HepG2 (cell line): Measurements from ENCODE around the gene PRRG3. TPM values are rescaled to one million over a fixed set of nuclear protein-coding genes. Genes with fewer than 3 reads are reported as not detected.

Experiments
- ATAC-seq: fragments of 200-7000 bp; cut with Tn5 transposase; 3 replicates; pipeline ENCODE4 v1.9.1; 2020; ENCODE audit warnings: mild to moderate bottlenecking, moderate library complexity
- BruUV-seq: library from RNA; stranded (reverse); fragments of 400-500 nt; replicated peaks from 2 replicates; lab custom pipeline; 2021; lab: Mats Ljungman, UMichigan
- CTCF ChIA-PET: fragments of 300-600 bp; formaldehyde crosslinking; extraction: SDS; loops from one replicate; lab custom pipeline; 2021; ENCODE audit warnings: low total read pairs, inconsistent platforms, low intra/inter-chr PET ratio; lab: Yijun Ruan, JAX
- POLR2A ChIA-PET: fragments of 350-600 bp; sonication (Branson Sonifier 250); formaldehyde crosslinking; loops from one replicate; lab custom pipeline; 2020; ENCODE audit warnings: antibody characterized with exemption, inconsistent platforms; lab: Yijun Ruan, JAX
- DNase-seq: peaks from one replicate; pipeline ENCODE4 v3.0.0-alpha.2; 2015; ENCODE audit warnings: low spot score
- FAIRE-seq: peaks from 3 replicates; lab custom pipeline; 2011; peaks lifted over from hg19 to GRCh38; lab: Jason Lieb, UNC
- H2AFZ ChIP-seq: one replicate; pipeline ENCODE4 v1.6.1; 2011; ENCODE audit warnings: low read length, inconsistent platforms
- H3K27ac ChIP-seq: fragments of 300-600 bp; 3 replicates; pipeline ENCODE4 v1.8.0; 2011; ENCODE audit warnings: mixed run types, mild to moderate bottlenecking, mixed read lengths, low read length, inconsistent platforms; ENCODE audit not compliant: insufficient read depth; ENCODE audit errors: extremely low read length
- H3K27me3 ChIP-seq, 2 experiments: fragments of 200-600 bp in 1 of 2; 2 replicates in 1 of 2; 3 replicates in 1 of 2; pipeline versions ENCODE4 v1.6.0 to v1.8.0; 2011; ENCODE audit warnings: low read length in 2 of 2, mild to moderate bottlenecking in 2 of 2, moderate library complexity in 2 of 2, inconsistent platforms in 1 of 2; ENCODE audit not compliant: insufficient read depth in 2 of 2, control insufficient read depth in 1 of 2
- H3K36me3 ChIP-seq, 2 experiments: fragments of 200-600 bp in 1 of 2; replicated peaks in 1 of 2; 2 replicates in 1 of 2; 3 replicates in 1 of 2; pipeline versions ENCODE4 v1.5.1 to v1.8.0; 2011; ENCODE audit warnings: low read length in 2 of 2, inconsistent platforms in 1 of 2; ENCODE audit not compliant: insufficient read depth in 2 of 2, control insufficient read depth in 1 of 2
- H3K4me1 ChIP-seq: 2 replicates; pipeline ENCODE4 v1.5.1; 2012; ENCODE audit warnings: low read length, inconsistent platforms; ENCODE audit not compliant: insufficient read depth
- H3K4me2 ChIP-seq: 2 replicates; pipeline ENCODE4 v1.6.0; 2011; ENCODE audit warnings: low read depth, low read length, inconsistent platforms
- H3K4me3 ChIP-seq, 3 experiments: fragments of 200-600 bp in 1 of 3; sonication (generic), shearing (Covaris generic) in 1 of 3; replicated peaks in 1 of 3; 2 replicates each; pipeline ENCODE4 v1.5.1; 2011 to 2016; ENCODE audit warnings: low read length in 3 of 3, inconsistent platforms in 2 of 3, low read depth in 2 of 3, mild to moderate bottlenecking in 2 of 3, control low read depth in 1 of 3, mixed read lengths in 1 of 3; ENCODE audit not compliant: insufficient read depth in 1 of 3
- H3K79me2 ChIP-seq: one replicate; pipeline ENCODE4 v1.6.1; 2011; ENCODE audit warnings: low read length, inconsistent platforms; ENCODE audit not compliant: insufficient read depth
- H3K9ac ChIP-seq: 2 replicates; pipeline ENCODE4 v1.6.0; 2011; ENCODE audit warnings: mild to moderate bottlenecking, low read depth, low read length, inconsistent platforms; ENCODE audit not compliant: insufficient read depth
- H3K9me3 ChIP-seq: 2 replicates; pipeline ENCODE4 v1.5.1; 2012; ENCODE audit warnings: mild to moderate bottlenecking, low read length
- H4K20me1 ChIP-seq: 2 replicates; pipeline ENCODE4 v1.6.0; 2011; ENCODE audit warnings: inconsistent platforms, mild to moderate bottlenecking, low read length, moderate library complexity; ENCODE audit not compliant: insufficient read depth
- ATF1 ChIP-seq: IDR thresholded peaks from 2 replicates; pipeline ENCODE4 v1.6.1; 2016; ENCODE audit warnings: mild to moderate bottlenecking, control low read depth
- CCDC6 ChIP-seq: sonication (generic); formaldehyde crosslinking; IDR thresholded peaks from 2 replicates; pipeline ENCODE4 v1.8.1; 2022; ENCODE audit warnings: mild to moderate bottlenecking, missing genetic modification reagents, moderate library complexity
- MED13 ChIP-seq: sonication (generic); formaldehyde crosslinking; IDR thresholded peaks from 2 replicates; pipeline ENCODE4 v1.5.0; 2020; ENCODE audit warnings: missing genetic modification reagents
- WIZ ChIP-seq: sonication (generic); formaldehyde crosslinking; IDR thresholded peaks from 2 replicates; pipeline ENCODE4 v1.5.1; 2020; ENCODE audit warnings: mild to moderate bottlenecking, missing genetic modification reagents
- ZNF556 ChIP-seq: sonication (generic); formaldehyde crosslinking; IDR thresholded peaks from 2 replicates; pipeline ENCODE4 v1.4.0; 2020; ENCODE audit warnings: mild to moderate bottlenecking, missing genetic modification reagents, borderline replicate concordance
- ZNF766 ChIP-seq: sonication (generic); formaldehyde crosslinking; IDR thresholded peaks from 2 replicates; pipeline ENCODE4 v1.5.0; 2020; ENCODE audit warnings: missing genetic modification reagents, borderline replicate concordance
- ZNF841 ChIP-seq: sonication (generic); formaldehyde crosslinking; IDR thresholded peaks from 2 replicates; pipeline ENCODE4 v1.8.1; 2023; ENCODE audit warnings: missing genetic modification reagents, borderline replicate concordance
- WGBS: methylation state at CpG from one replicate; pipeline ENCODE4 v1.1.6; 2017; ENCODE audit warnings: low lambda C conversion rate; 5-methylcytosine and 5-hydroxymethylcytosine counted together
- in situ Hi-C: cut with HindIII; loops from 2 replicates; pipeline ENCODE4 v1.10.0; 2017; ENCODE audit warnings: low pct_unique_long_range_greater_than_20kb; ENCODE audit not compliant: extremely low pct_ligation_motif_present
- intact Hi-C: fragments of 100-400 bp; cut with micrococcal nuclease; formaldehyde crosslinking; loops from one replicate; pipeline ENCODE4 v1.10.0; 2022; ENCODE audit not compliant: unreplicated experiment
- polyA plus RNA-seq, 8 experiments: library from polyadenylated mRNA; depleted of rRNA in 3 of 8; stranded (reverse) in 7 of 8; unstranded in 1 of 8; fragments of >200 nt; fragmentation: Illumina TruSeq in 4 of 8; extraction: Trizol in 4 of 8; gene quantifications; 2 replicates each; pipeline versions ENCODE4 v1.2.1 to v1.2.3, GENCODE V29; 2011 to 2016; ENCODE audit warnings: low read depth in 4 of 8, missing spikeins in 1 of 8, mixed read lengths in 1 of 8; ENCODE audit not compliant: insufficient read depth in 1 of 8
- total RNA-seq, 5 experiments: library from RNA; depleted of rRNA; stranded (reverse); fragments of >200 nt; fragmentation: Illumina TruSeq; extraction: Trizol; gene quantifications; 2 replicates each; pipeline ENCODE4 v1.2.3, GENCODE V29; 2016; ENCODE audit warnings: low read depth in 1 of 5
- TF ChIP-seq, protein P1 (sequence below): sonication (generic); formaldehyde crosslinking; IDR thresholded peaks from 2 replicates; pipeline ENCODE4 v1.9.0; 2022; ENCODE audit warnings: missing genetic modification reagents, mild to moderate bottlenecking, borderline replicate concordance
- TF ChIP-seq, protein P2 (sequence below): sonication (generic); formaldehyde crosslinking; IDR thresholded peaks from 2 replicates; pipeline ENCODE4 v1.5.0; 2020; ENCODE audit warnings: missing genetic modification reagents
- TF ChIP-seq, protein P3 (sequence below): sonication (generic); formaldehyde crosslinking; IDR thresholded peaks from 2 replicates; pipeline ENCODE4 v1.8.0; 2023; ENCODE audit warnings: mild to moderate bottlenecking, missing genetic modification reagents

The PRRG3 gene
- total and polyA plus RNA-seq, 2 of the 13 experiments (the other 11 are each of a cell fraction or from before 2014, with no cell fraction given): not detected

DNA sequence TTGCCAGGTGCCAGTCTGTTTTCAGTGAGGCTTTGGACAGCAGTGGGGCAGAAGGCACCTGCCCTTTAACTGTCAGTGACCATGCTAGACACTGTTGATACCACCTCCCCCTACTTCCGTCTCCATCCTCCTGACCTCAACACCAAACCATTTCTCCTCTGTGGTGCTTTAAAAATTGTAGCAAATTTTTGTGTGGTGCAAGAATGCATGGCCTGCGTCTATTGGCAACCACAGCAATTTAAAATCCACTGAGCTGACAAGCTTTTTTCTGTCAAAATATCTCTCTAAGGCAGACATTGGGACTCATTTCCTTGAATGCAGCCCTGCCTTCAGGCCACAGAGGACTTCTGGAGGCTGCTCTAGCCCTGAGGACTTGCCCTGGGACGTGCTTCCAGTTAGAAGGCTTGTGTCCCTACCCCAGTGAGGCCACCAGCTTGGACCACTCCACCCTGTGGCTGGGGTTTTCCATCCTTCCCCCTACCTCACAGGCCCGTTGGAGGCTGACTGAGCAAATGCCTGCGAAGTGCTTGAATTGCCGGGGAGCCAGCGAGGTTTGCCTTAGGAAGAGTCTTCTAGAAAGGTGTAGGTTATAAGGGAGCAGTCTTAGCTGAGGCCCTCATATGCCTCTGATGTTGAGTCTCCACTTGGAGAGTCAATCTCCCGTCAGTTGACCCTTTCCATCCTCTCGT, 6.9 kb downstream of the PRRG3 start (continued):
- TF ChIP-seq, protein P1, sequence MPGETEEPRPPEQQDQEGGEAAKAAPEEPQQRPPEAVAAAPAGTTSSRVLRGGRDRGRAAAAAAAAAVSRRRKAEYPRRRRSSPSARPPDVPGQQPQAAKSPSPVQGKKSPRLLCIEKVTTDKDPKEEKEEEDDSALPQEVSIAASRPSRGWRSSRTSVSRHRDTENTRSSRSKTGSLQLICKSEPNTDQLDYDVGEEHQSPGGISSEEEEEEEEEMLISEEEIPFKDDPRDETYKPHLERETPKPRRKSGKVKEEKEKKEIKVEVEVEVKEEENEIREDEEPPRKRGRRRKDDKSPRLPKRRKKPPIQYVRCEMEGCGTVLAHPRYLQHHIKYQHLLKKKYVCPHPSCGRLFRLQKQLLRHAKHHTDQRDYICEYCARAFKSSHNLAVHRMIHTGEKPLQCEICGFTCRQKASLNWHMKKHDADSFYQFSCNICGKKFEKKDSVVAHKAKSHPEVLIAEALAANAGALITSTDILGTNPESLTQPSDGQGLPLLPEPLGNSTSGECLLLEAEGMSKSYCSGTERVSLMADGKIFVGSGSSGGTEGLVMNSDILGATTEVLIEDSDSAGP (CRISPR knock-in tag): no peak
- TF ChIP-seq WIZ (CRISPR knock-in tag) (no peak), ZNF841 (no peak), ZNF766 (no peak), MED13 (no peak), CCDC6 (CRISPR knock-in tag) (no peak)
- TF ChIP-seq, protein P2, sequence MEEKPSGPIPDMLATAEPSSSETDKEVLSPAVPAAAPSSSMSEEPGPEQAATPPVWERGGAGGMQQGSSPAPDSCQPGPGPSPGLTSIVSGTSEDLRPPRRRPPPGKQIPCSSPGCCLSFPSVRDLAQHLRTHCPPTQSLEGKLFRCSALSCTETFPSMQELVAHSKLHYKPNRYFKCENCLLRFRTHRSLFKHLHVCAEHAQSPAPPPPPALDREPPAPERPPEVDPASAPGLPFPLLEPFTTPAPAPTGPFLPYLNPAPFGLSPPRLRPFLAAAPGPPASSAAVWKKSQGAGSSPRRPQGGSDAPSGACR (CRISPR knock-in tag): no peak
- TF ChIP-seq, protein P3, sequence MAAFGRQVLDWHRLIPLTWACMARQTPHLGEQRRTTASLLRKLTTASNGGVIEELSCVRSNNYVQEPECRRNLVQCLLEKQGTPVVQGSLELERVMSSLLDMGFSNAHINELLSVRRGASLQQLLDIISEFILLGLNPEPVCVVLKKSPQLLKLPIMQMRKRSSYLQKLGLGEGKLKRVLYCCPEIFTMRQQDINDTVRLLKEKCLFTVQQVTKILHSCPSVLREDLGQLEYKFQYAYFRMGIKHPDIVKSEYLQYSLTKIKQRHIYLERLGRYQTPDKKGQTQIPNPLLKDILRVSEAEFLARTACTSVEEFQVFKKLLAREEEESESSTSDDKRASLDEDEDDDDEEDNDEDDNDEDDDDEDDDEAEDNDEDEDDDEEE (CRISPR knock-in tag): no peak

DNA sequence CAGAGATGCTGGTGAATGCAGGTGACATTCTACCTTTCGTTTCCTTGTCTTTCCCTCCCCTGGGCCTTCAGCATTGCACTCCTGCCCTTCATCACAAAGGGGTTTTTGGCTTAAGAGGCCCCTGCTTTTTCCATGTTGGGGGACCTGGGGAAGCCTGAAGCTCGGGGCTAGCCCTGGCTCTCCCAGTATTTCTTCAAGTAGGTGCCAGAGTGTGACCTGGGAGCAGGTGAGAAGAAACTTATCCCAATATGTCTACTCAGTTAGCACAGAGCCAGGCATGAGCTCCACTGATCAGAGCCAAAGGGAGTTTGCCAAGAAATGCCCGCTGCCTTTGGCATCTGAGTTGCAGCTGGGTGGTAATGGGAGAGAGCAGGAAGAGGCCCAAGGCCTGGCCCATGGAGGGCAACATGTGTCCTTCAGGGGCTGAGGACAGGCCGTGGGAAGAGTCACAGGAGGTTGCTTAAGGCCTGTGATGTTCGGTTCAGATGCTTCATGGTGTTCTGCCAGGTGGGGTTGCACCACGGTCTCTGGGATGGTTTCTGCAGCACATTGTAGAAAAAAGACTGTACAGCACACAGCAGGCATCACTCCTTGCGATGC, 7.6 kb downstream of the PRRG3 start:
- intact Hi-C loops: no loop called here
- no peaks in the 10 kb centered on the region for H3K4me1 ChIP-seq
- H3K9me3 ChIP-seq: no peaks in the 10 kb centered on the region
- CTCF ChIA-PET: no interaction called here
- TF ChIP-seq ATF1 (CRISPR knock-in tag): no peak
- no peak for TF ChIP-seq ZNF556 (CRISPR knock-in tag)
- ATAC-seq (no peak), DNase-seq (no peak), FAIRE-seq (no peak)
- no peak overlapping the region for H3K4me2 ChIP-seq
- H4K20me1 ChIP-seq: no peaks in the 10 kb centered on the region
- H3K4me3 ChIP-seq: no peak overlapping the region
- H3K27me3 ChIP-seq: no peaks in the 10 kb centered on the region; a peak in 1 of 5 replicates
- no peak overlapping the region for H3K27ac ChIP-seq
- 0% methylated on average over 1 of the region's 7 CpGs for WGBS
- POLR2A ChIA-PET: no interaction called here
- H3K79me2 ChIP-seq: no peaks in the 10 kb centered on the region
- no peaks in the 10 kb centered on the region for H3K36me3 ChIP-seq
- no peak overlapping the region for H3K9ac ChIP-seq
- H2AFZ ChIP-seq: no peak overlapping the region
- BruUV-seq: no TSS peak
- in situ Hi-C loops: no loop called here
